ENCODE measurements around the gene SLC22A1. TPM values are rescaled to one million over a fixed set of nuclear protein-coding genes. Genes with fewer than 3 reads are reported as not detected.

Gene SLC22A1
- total RNA-seq, 1 donor from 2014 or later, result not detected

Other genes with a start within 250 kb of the SLC22A1 start
- not detected in 2 replicates for gene MAS1, start 230.8 kb upstream of the SLC22A1 start, total RNA-seq
- gene IGF2R, start 152.7 kb upstream of the SLC22A1 start, total RNA-seq, result 81.4 and 120 TPM in 2 replicates
- not detected in 2 replicates for gene SLC22A2, start 137.0 kb downstream of the SLC22A1 start, total RNA-seq
- gene SLC22A3, start 226.6 kb downstream of the SLC22A1 start, total RNA-seq, result under 0.01 TPM in 1 of 2 replicates, not detected in the other